ENCODE data around the gene KL. TPM values are rescaled to one million over a fixed set of nuclear protein-coding genes. Genes with fewer than 3 reads are reported as not detected.

KL gene
- total and polyA plus RNA-seq, 2 of the 8 experiments (the other 6 are each of a cell fraction or from before 2014, with no cell fraction given) = 0.02 TPM; not detected in 1

DNA sequence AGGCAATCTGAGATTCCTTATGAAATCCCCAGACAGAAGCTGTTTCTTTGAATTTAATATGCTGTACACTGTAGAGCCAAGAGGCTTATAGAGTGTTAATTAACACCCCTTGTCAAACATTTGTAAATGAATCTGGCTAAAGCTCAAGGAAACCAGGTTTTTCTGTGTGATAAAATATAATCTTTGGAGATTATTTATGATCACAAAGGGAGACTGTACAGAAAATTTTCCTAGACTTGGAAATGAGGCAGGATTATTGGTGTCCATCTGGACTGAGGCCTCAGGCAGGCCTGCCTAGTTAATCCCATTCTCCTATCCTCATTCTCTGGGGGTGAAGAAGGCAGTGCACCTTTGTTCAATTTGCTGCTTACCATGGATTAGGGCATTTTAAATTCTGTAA, 17.8 kb downstream of the KL start:
- Histone ChIP-seq H3K9me3 (ENCODE audit: insufficient read depth in 2 of 2, low read depth in 1 of 2, low read length in 1 of 2) (no peaks in the 10 kb centered on the region), H3K23ac (ENCODE audit: insufficient read length) (no peak overlapping the region), H2AFZ (ENCODE audit: low read length) (no peak overlapping the region), H3K9ac (replicated peaks in 1 of 4; ENCODE audit: extremely low read depth in 1 of 4, low read depth in 3 of 4, low read length in 3 of 4) (no peak overlapping the region), H3K23me2 (ENCODE audit: low read depth, low read length) (peaks cover 3% of the 10 kb centered on the region; the same call in 1 of the 2 replicates), H3K14ac (ENCODE audit: insufficient read length) (no peak overlapping the region), H3K56ac (replicated peaks; ENCODE audit: insufficient read length, low read depth, low read length) (no peak overlapping the region), H2BK20ac (ENCODE audit: low read length) (no peak overlapping the region), H3K4me3 (ENCODE audit: extremely low read depth in 1 of 4, insufficient read depth in 2 of 4, low read depth in 3 of 4, low read length in 4 of 4) (no peak overlapping the region), H4K5ac (ENCODE audit: insufficient read length, low read depth, low read length) (no peak overlapping the region), H3K36me3 (ENCODE audit: control insufficient read depth in 2 of 4, insufficient read depth in 4 of 4, low read length in 3 of 4) (no peaks in the 10 kb centered on the region), H3K79me2 (ENCODE audit: control insufficient read depth in 1 of 2, insufficient read depth in 2 of 2, low read length in 2 of 2) (no peaks in the 10 kb centered on the region), H3K27me3 (replicated peaks in 1 of 4; ENCODE audit: control insufficient read depth in 3 of 4, extremely low read depth in 1 of 4, insufficient read depth in 3 of 4, low read length in 3 of 4) (no peaks in the 10 kb centered on the region), H3K27ac (ENCODE audit: low read depth, low read length) (no peak overlapping the region), H2BK120ac (replicated peaks; ENCODE audit: low read depth, low read length) (no peak overlapping the region), H3K4me1 (replicated peaks in 1 of 4; ENCODE audit: control insufficient read depth in 3 of 4, insufficient read depth in 4 of 4, low read length in 3 of 4) (no peaks in the 10 kb centered on the region), H4K8ac (ENCODE audit: extremely low read depth, insufficient read depth, low read length) (no peak overlapping the region), H3K4ac (replicated peaks; ENCODE audit: insufficient read length, low read depth, low read length) (no peak overlapping the region), H2AK5ac (ENCODE audit: low read depth, low read length) (no peak overlapping the region), H2BK5ac (ENCODE audit: low read depth, low read length) (no peak overlapping the region), H3K79me1 (ENCODE audit: low read depth, low read length) (no peaks in the 10 kb centered on the region), H3K18ac (ENCODE audit: extremely low read depth, low read length) (no peak overlapping the region), H4K20me1 (replicated peaks in 1 of 2; ENCODE audit: control insufficient read depth in 1 of 2, insufficient read depth in 2 of 2, low read length in 2 of 2) (peaks cover 0 to 2% of the 10 kb centered on the region in 2 experiments), H2BK12ac (ENCODE audit: low read depth, low read length) (no peak overlapping the region), H2BK15ac (ENCODE audit: low read length) (no peak overlapping the region), H4K91ac (replicated peaks; ENCODE audit: insufficient read length, low read length) (no peak overlapping the region), H3K4me2 (ENCODE audit: insufficient read depth in 1 of 2, low read depth in 2 of 2, low read length in 2 of 2) (no peak overlapping the region)
- no peak for TF ChIP-seq TBP (IDR thresholded peaks at IDR 0.05; ENCODE audit: low read depth, low read length)
- TF ChIP-seq SAP30 (IDR thresholded peaks at IDR 0.05; ENCODE audit: insufficient read depth, insufficient replicate concordance, low read length) = no peak
- TF ChIP-seq GTF2F1 (IDR thresholded peaks at IDR 0.05; ENCODE audit: borderline replicate concordance, low read depth, low read length) = no peak
- TF ChIP-seq NANOG (IDR thresholded peaks at IDR 0.05; ENCODE audit: insufficient read depth, low read depth, low read length, poor library complexity, severe bottlenecking) = no peak
- TF ChIP-seq TEAD4 (IDR thresholded peaks at IDR 0.05; ENCODE audit: low read depth, low read length) = no peak
- no peak for TF ChIP-seq RAD21 (IDR thresholded peaks at IDR 0.05 in 1 of 2, conservative IDR thresholded peaks at IDR 0.05 in 1 of 2; ENCODE audit: low read depth in 2 of 2, low read length in 2 of 2)
- no peak for TF ChIP-seq TAF7 (optimal IDR thresholded peaks at IDR 0.05; ENCODE audit: borderline replicate concordance, low read depth, low read length)
- no peak for TF ChIP-seq HDAC2 (IDR thresholded peaks at IDR 0.05; ENCODE audit: borderline replicate concordance in 1 of 2, low read depth in 2 of 2, low read length in 2 of 2)
- TF ChIP-seq CHD1 (IDR thresholded peaks at IDR 0.05; ENCODE audit: low read depth, low read length) = no peak
- CTCF ChIA-PET (ENCODE audit: partially characterized antibody) = no interaction called here
- FAIRE-seq = no peak
- POLR2A ChIA-PET (ENCODE audit: partially characterized antibody) = interaction anchor here (1.0 kb wide), 1 partner anchor 15 kb away, joined by 3 read pairs; no protein-coding TSS in a partner anchor
- no peak for DNase-seq (ENCODE audit: low read depth in 1 of 2, low spot score in 2 of 2)
